IMR-90 (cell line): Measurements from ENCODE around the gene DNAI7.

Experiments used
- CEBPB ChIP-seq: IDR thresholded peaks from 2 replicates; pipeline ENCODE4 v1.6.1; 2012; ENCODE audit warnings: low read depth, low read length, improper control_type of control experiment
- MAFK ChIP-seq: IDR thresholded peaks from 2 replicates; pipeline ENCODE4 v1.6.1; 2012; ENCODE audit warnings: low read depth, low read length, improper control_type of control experiment
- POLR2A ChIP-seq: IDR thresholded peaks from 2 replicates; pipeline ENCODE4 v1.6.1; 2012; ENCODE audit warnings: mild to moderate bottlenecking, low read depth, low read length
- RCOR1 ChIP-seq: IDR thresholded peaks from 2 replicates; pipeline ENCODE4 v1.6.1; 2012; ENCODE audit warnings: mild to moderate bottlenecking, low read length, improper control_type of control experiment; ENCODE audit not compliant: insufficient replicate concordance
- TF ChIP-seq, protein P1 (sequence below): conservative IDR thresholded peaks from 2 replicates; pipeline ENCODE4 v1.5.1; 2012; ENCODE audit warnings: mild to moderate bottlenecking, low read depth, low read length, improper control_type of control experiment
- TF ChIP-seq, protein P2 (sequence below): fragments of 150-350 bp; IDR thresholded peaks from 2 replicates; pipeline ENCODE4 v1.6.1; 2017; ENCODE audit warnings: mild to moderate bottlenecking, antibody characterized with exemption, low read length, low read depth

DNA sequence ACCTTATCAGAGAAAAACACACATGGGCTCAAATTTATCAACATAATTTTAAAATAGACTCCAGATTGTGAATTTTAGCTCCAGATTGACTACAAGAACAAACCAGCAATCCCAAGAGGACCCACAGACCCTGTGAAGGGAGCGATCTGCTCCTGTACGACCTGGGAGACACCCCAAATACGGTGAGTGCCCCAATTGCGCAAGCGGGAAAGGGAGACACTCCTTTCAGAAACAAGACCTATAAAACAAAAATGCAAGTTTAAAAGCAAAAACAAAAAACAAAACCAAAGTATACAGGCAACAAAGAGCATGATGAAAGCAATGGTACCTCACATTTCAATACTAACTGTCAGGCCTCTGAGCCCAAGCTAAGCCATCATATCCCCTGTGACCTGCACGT lies 32.1 kb downstream of the DNAI7 start:
- no peak for TF ChIP-seq POLR2A
- TF ChIP-seq, protein P1, sequence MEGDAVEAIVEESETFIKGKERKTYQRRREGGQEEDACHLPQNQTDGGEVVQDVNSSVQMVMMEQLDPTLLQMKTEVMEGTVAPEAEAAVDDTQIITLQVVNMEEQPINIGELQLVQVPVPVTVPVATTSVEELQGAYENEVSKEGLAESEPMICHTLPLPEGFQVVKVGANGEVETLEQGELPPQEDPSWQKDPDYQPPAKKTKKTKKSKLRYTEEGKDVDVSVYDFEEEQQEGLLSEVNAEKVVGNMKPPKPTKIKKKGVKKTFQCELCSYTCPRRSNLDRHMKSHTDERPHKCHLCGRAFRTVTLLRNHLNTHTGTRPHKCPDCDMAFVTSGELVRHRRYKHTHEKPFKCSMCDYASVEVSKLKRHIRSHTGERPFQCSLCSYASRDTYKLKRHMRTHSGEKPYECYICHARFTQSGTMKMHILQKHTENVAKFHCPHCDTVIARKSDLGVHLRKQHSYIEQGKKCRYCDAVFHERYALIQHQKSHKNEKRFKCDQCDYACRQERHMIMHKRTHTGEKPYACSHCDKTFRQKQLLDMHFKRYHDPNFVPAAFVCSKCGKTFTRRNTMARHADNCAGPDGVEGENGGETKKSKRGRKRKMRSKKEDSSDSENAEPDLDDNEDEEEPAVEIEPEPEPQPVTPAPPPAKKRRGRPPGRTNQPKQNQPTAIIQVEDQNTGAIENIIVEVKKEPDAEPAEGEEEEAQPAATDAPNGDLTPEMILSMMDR, result no peak
- peak; percentile 52 for TF ChIP-seq CEBPB
- no peak for TF ChIP-seq RCOR1
- TF ChIP-seq MAFK, result no peak
- TF ChIP-seq, protein P2, sequence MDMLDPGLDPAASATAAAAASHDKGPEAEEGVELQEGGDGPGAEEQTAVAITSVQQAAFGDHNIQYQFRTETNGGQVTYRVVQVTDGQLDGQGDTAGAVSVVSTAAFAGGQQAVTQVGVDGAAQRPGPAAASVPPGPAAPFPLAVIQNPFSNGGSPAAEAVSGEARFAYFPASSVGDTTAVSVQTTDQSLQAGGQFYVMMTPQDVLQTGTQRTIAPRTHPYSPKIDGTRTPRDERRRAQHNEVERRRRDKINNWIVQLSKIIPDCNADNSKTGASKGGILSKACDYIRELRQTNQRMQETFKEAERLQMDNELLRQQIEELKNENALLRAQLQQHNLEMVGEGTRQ, result no peak
